Posterior cingulate gyrus (tissue), 11 donors: ENCODE measurements around the gene RBBP6.

ENCODE experiments used
- DNase-seq, 10 donors: peaks; one replicate each; pipeline versions ENCODE4 v3.0.0 to v3.0.0-alpha.2; 2020 to 2021; ENCODE audit warnings: mixed read lengths in 3 of 10
- intact Hi-C: fragments of 100-400 bp; cut with DNase I; formaldehyde crosslinking; loops from one replicate; pipeline ENCODE4 v1.15.1; 2023

RBBP6 gene

DNA sequence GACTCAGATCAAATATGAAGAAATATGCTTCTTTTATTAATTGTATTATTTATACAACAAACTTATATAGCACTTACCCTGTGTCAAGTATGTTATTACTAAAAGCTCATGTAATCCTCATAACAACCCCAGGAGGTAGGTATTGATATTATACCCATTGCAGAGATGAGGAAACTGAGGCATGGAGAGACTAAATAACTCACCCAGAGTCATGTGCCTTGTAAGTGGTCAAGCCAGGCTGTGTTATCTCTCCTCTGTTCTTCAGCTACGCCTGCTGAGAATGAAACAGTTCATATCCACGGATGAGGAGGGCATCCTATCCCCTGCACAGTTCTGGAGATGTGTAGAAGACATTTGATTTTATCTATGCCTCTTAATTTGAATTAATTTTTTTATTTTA lies 78.1 kb downstream of the RBBP6 start:
- no peak for DNase-seq
- intact Hi-C loops, result no loop called here
